Activated T-cell treated with anti-CD3 and anti-CD28 coated beads for 48 hours (primary cell): Measurements from ENCODE around the gene TM2D3.
A peak's percentile ranks its signal among the peaks of the same experiment; 100 is the strongest.

Experiments used
- DNase-seq: peaks from one replicate; pipeline ENCODE4 v3.0.0-alpha.2; 2020; ENCODE audit warnings: low read depth

The TM2D3 gene

GRCh38 chr15:101652098-101652785 lies at the start of gene TM2D3:
Gene TM2D3 (minus strand): TSS chr15:101652381. CDS start chr15:101652361, 20 bp downstream.
- peak; percentile 96 for DNase-seq

- DNase-seq = no peak
Observed at GRCh38 chr15:101698314-101698713, 46.1 kb upstream of the TM2D3 start.

GRCh38 chr15:101697488-101697887 lies 45.3 kb upstream of the TM2D3 start:
- DNase-seq = no peak

GRCh38 chr15:101696829-101697228 lies 44.6 kb upstream of the TM2D3 start:
- no peak for DNase-seq

GRCh38 chr15:101694261-101694660 lies 42.1 kb upstream of the TM2D3 start:
- no peak for DNase-seq

- no peak for DNase-seq
Observed at GRCh38 chr15:101692801-101693598, 40.8 kb upstream of the TM2D3 start.

- DNase-seq = peak; percentile 19
Observed at GRCh38 chr15:101689901-101690300, 37.7 kb upstream of the TM2D3 start.

- no peak for DNase-seq
Observed at GRCh38 chr15:101686718-101687117, 34.5 kb upstream of the TM2D3 start.

- no peak for DNase-seq
Observed at GRCh38 chr15:101684877-101685276, 32.7 kb upstream of the TM2D3 start.

- no peak for DNase-seq
Observed at GRCh38 chr15:101684384-101684783, 32.2 kb upstream of the TM2D3 start.

- DNase-seq = no peak
Observed at GRCh38 chr15:101679806-101680205, 27.6 kb upstream of the TM2D3 start.

GRCh38 chr15:101676921-101677329 lies 24.7 kb upstream of the TM2D3 start:
- no peak for DNase-seq

GRCh38 chr15:101675796-101676582 lies 23.8 kb upstream of the TM2D3 start:
- no peak for DNase-seq

GRCh38 chr15:101675015-101675414 lies 22.8 kb upstream of the TM2D3 start:
- no peak for DNase-seq

- DNase-seq = no peak
Observed at GRCh38 chr15:101672298-101672697, 20.1 kb upstream of the TM2D3 start.

GRCh38 chr15:101669744-101670143 lies 17.6 kb upstream of the TM2D3 start:
- no peak for DNase-seq

- no peak for DNase-seq
Observed at GRCh38 chr15:101667881-101668280, 15.7 kb upstream of the TM2D3 start.

- no peak for DNase-seq
Observed at GRCh38 chr15:101664303-101664913, 12.2 kb upstream of the TM2D3 start.

GRCh38 chr15:101662203-101662602 lies 10.0 kb upstream of the TM2D3 start:
- no peak for DNase-seq

GRCh38 chr15:101660005-101660404 lies 7.8 kb upstream of the TM2D3 start:
- DNase-seq = no peak

- DNase-seq = no peak
Observed at GRCh38 chr15:101657968-101658784, 6.0 kb upstream of the TM2D3 start.
